GM18909 (cell line): ENCODE results near the gene ESF1.
A peak's percentile ranks its signal among the peaks of the same experiment; 100 is the strongest.

Experiments
- ATAC-seq: cut with Tn5 transposase; IDR thresholded peaks from one replicate; pipeline ENCODE4 v1.9.1; 2021; ENCODE audit warnings: mild to moderate bottlenecking; ENCODE audit not compliant: unreplicated experiment, poor library complexity

Gene ESF1, protein sequence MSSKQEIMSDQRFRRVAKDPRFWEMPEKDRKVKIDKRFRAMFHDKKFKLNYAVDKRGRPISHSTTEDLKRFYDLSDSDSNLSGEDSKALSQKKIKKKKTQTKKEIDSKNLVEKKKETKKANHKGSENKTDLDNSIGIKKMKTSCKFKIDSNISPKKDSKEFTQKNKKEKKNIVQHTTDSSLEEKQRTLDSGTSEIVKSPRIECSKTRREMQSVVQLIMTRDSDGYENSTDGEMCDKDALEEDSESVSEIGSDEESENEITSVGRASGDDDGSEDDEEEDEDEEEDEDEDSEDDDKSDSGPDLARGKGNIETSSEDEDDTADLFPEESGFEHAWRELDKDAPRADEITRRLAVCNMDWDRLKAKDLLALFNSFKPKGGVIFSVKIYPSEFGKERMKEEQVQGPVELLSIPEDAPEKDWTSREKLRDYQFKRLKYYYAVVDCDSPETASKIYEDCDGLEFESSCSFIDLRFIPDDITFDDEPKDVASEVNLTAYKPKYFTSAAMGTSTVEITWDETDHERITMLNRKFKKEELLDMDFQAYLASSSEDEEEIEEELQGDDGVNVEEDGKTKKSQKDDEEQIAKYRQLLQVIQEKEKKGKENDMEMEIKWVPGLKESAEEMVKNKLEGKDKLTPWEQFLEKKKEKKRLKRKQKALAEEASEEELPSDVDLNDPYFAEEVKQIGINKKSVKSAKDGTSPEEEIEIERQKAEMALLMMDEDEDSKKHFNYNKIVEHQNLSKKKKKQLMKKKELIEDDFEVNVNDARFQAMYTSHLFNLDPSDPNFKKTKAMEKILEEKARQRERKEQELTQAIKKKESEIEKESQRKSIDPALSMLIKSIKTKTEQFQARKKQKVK

DNA sequence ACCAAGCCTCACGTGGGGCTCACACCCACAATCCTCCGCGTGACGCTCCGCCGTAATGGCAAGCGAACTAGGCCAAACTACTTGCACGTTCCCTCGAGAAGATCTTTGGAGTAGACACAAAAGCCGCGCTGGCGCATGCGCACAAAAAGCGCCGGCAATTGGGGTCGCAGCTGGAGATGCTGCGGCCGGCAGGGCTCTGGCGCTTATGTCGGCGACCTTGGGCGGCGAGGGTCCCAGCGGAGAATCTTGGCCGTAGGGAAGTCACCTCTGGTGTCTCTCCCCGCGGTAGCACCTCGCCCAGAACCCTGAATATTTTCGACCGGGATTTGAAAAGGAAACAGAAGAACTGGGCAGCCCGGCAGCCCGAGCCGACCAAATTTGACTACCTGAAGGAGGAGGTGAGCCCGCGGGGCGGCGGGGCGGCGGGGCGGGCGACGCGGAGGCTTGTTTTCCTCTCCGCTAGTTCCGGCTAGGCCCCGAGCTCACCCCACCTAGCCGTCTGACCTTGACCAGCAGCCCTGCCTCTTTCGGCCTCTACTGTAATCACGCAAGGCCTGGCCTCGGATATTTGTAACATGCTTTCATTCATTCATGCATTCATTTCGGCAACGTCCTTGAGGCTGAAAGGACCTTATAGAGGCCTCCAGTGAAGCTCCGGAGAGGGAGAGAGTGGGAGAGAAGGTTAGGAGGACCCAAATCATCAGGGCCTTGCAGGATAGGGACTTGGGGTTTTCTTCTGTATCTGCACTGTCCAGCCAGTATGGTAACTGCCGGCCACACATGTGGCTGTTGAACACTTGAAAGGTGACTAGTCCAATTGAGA lies at the start of gene ESF1, which contains the start of gene NDUFAF5:
Gene ESF1, minus strand, starts transcription at position 27 of the 823 bp plus-strand sequence. CDS start 1,779 bp downstream, outside the sequence.
Gene NDUFAF5, plus strand, starts transcription at position 136 of the 823 bp plus-strand sequence. Its CDS starts 41 bp downstream, at position 177.
- peak; percentile 97 for ATAC-seq

DNA sequence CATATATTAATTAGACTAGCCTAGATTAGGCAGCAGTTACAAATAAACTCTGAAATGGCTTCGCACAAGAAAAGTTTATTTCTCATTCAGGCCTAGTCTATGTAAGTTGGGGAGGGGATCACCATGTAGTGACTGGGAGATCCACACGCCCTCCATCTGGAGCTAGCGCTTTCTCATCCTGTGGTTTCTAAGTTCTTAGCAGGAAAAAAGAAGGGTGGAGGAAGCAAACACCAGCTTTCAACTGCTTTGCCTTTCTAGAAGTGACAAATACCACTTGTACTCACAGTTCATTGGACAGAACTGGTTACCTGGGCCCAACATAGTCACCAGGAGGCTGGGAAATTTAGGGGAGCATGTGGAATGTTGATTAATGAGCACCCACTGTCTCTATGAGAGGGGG lies 46.8 kb upstream of the ESF1 start:
- ATAC-seq, result no peak

DNA sequence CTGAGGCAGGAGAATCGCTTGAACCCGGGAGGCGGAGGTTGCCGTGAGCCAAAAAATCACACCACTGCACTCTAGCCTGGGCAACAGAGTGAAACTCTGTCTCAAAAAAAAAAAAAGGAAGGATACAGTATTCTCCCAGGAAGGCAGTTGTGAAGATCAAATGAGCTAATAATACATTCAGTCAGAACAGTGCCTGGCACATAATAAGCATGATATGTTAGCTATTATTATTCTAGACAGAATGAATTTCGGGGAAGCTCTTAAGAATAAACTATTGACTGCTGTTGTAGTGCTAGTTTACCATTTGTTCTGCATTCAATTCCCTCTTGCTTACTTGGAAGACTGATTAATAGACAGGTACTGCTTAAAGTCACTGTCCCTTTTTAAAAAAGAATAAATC lies 40.7 kb upstream of the ESF1 start:
- ATAC-seq, result no peak

DNA sequence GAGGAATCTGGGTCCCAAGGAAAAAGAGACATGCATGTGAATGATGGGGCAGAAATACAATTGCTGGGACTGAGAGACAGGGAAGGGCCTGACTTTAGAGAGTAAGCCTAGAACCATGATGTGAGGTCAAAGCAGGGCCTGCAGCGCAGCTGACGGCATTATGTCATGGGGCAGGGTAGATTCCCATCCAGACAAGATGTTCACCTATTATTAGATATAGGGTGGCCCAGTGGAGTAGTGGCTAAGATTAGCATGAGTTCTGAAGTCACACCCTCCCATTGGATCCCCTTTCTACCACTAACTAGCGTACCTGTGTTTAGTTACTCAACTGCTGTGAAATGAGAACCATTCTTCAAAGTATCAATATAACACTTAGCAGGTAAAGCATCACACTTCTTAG lies 39.7 kb upstream of the ESF1 start:
- no peak for ATAC-seq

DNA sequence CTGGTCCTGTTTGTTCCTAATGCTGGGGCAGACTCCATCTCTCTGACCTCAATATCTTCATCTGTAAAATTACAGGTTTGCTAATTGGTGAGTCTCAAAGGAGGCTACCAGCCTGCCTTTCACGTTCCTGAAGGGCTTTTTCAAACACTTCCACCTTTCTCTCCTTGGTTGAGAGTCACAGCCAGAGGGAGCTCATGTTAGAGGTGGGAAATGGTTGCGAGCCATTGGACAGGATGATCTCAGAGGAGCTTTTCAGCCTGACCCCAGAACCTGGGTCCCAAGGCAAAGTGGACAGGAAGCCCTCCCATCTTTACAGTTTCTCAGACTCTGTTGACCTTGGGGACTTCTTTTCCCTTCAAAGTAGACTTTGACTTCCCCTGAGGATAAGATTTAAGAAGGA lies 37.7 kb upstream of the ESF1 start:
- no peak for ATAC-seq

DNA sequence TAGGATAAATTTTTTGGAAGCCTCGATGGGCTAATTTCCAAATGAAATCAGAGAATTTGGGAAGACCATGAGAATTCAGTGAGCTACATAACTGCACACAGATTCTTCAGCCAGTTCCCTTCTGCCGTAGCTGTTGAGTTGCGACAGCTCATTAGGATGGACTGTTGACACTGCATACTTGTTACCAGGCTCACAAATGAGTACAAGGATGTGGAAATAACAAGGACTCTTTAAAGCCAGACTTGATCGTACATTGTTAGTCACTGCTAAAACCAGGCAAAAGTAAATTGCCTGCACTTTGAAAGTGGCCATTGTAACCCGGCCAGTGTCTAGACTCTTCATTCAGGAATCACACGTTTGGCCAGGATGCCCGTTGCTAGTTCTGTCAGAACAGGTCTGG lies 37.2 kb upstream of the ESF1 start:
- ATAC-seq, result no peak

DNA sequence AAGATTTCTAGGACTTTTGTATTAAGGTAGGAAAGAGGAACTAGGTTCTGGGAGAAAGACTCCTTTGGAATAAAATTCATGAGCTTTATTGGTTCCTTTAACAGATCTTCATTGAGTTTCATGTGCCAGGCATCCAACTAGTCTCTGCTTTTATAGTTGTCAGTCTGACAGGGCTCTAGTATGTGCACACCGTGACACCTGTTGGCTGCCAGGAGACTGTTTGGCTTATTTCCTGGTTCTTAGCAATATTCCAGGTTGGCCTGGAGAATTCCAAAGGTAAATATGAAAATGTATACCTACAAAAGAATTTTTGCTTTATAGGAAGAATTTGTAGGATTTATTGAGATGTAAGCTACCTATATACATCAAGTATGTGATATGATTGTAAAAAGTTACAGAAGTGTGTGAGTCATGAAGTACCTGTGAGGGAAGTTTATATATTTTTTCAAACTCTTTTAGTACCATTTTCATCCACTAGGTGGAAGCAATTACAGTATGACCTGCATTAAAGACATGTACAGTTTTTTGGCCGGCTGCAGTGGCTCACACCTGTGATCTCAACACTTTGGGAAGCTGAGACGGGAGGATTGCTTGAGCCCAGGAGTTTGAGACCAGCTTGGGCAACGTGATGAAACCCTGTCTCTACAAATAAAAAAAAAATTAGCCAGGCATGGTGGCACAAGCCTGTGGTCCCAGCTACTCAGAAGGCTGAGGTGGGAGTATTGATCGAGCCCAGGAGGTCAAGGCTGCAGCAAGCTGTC lies 35.3 kb upstream of the ESF1 start:
- ATAC-seq, result peak; percentile 82

DNA sequence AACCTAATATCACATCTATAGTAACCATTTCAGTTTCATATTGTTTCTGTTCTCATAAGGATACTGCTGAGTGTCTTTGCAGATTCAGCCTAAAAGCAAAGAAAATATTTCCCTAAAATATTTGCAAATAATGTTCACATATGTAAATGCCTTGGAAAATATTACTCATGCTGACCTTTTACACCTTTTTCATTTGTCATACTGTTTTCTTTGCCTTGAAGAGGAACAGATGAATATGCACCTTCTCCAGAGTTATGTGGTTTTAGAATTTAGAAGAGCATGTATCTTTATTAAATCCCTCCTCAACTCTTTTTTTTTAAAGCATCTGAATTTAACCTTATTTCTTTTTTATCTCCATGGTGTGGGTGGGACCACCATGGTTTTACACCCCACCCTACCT lies 32.6 kb upstream of the ESF1 start:
- no peak for ATAC-seq

DNA sequence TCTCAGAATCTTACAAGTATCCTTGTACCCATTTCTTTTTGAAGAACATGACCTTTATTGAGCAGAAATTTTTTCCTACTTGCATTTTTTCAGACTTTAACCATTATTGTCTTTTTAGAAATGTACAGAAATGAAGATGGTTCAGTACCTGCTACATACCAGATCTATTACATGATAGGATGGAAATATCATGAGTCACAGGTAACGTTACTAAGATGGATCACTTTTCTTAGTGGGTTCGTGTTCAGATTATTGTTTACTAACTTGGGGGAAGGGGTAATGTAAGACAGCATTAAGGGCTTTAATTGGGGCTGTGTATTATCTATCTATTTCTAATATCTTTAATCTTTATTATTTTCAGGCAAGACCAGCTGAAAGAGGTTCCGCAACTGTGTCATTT lies 32.0 kb upstream of the ESF1 start:
- no peak for ATAC-seq

DNA sequence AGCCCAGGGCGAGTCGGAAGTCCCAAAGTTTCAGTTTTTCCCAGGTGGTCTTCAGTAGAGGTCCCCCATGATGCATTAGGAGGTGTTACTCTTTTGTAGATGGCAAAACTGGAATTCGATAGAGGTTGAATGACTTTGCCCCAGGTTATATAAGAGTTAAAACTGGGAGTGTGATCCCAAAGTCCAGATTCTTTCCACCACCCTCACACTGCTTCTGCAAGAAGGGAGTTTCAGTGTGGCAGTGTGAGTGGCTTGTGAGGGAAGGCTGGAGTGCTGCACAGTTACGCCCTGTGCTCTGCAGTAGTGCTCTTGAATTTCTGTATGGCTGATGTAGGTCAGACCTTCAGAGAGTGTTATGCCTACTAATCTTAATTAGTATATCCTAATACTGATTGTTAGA lies 30.0 kb upstream of the ESF1 start:
- no peak for ATAC-seq

DNA sequence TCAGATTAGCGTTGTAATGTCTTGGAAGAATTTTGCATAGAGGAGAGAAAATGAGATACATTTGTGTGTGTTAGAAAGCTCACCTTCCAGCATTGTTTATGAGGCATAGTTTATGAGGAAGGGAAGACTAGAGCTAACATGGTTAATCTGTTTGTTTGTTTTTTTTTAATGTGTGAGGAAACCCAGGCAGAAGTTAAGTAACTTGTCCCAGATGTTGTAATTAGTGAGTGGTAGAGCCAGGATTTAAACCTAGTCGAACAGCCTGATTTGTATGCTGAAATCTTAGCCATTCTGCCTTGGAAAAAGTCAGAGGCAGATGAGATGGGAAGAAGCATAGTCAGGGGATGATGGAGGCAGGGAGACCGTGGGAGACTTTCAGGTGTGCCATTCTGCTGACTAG lies 29.2 kb upstream of the ESF1 start:
- no peak for ATAC-seq

DNA sequence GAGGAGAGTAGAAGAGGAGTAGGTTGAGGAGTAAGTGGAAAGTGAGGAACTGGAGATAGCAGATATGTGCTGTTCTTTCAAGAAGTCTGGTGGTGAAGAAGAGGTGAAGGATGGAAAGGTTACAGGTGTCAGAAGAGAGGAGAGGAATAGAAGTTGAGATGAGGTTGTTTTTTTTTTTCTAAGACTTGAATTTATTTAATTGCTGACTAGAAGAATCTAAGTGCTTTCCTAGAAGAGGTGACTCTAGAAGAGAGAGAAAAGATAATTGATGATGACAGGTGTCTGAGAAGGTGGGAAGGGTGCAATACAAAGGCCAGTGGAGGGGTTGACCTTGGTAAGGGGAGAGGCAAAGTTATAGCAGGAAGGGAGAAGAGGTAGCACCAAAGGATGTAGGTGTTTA lies 25.7 kb upstream of the ESF1 start:
- no peak for ATAC-seq

DNA sequence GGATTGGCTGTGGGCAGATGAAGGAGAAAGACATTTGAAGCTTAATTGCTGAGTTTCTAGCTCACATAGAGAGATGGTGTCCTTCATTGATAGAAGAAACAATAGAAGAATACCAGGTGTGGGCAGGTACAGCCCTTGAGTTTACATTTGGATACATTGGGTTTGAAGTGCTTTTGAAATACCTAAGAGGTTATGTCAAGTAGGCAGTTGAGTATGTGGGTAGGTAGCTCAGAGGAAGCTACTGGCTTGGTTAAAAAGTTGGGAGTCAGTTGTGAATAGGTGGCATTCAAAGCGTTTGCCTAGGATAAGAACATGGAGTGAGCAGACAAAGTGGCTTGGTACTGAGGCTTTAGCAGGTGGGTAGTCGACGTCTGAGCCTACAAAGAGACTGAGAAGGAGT lies 25.1 kb upstream of the ESF1 start:
- no peak for ATAC-seq

DNA sequence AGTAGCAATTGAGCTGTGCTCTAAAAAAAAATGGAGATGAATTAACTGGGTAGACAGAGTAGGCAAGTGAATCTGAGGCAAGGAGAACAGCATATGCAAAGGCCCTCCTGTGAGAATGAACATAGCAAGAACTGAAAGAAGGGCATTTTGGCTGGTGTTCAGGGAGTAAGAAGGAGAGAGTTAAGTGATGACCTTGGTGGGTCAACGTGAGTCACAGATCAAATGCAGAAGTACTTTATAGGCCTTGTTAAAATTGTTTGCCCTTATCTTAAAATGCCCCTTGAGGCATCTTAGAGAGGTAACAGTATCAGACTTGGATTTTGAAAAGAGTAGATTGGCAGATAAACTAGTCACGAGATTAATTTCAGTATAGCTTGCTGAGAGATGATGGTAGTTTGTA lies 24.7 kb upstream of the ESF1 start:
- no peak for ATAC-seq

DNA sequence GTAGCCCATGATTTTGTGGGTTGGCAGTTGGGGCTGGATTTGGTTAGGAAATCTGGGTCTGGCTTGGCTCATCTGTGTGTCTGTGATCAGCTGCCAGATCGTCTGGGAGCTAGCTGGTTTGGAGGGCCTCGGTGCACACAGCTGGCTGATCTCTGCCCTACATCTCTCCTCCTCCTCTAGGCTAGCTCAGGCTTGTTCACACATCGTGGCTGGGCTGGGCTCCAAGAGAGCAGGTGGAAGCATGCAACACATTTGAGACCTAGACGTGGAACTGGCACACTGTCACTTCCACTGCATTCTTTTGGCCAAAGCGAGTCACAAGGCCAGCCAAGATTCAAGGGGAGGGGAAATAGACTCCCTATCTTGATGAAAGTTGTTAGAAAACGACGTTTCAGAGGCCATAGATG lies 16.0 kb upstream of the ESF1 start:
- no peak for ATAC-seq

DNA sequence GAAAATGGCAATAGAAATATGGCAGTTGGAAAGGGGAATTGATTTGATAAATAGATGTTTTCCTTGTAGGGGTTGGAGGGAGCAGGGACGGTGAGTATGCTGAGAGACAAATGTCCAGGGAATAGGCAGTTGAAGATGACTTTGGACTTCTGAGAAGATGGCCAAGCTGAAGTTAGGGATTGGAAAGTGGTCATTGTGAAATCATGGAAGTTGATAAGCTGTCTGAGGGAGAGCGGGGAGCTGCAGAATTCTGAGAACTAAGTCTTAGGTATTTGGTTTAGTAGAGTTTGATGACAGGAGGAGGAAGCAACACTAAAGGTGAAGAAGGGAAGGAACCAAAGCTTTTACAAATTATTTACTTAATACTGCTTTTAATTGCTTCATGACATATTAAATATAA lies 15.3 kb upstream of the ESF1 start:
- no peak for ATAC-seq

DNA sequence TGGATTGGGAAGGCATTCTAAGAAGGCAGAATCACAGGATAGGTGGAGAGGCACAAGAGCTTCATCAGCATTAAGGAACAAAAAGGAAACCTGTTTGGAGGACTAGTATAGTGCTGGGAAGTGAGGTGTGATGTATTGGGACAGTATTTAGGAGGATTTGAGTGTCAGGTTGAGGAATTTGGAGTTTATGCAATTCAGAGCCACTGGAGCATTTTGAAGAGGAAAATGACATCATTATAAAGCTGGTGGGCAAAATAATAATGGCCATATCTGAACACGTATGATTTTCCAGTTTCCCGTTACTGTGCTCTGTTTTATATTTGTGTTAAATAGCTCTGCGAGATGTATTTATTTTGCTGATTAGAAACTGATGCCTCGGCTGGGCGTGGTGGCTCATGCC lies 14.3 kb upstream of the ESF1 start:
- no peak for ATAC-seq

DNA sequence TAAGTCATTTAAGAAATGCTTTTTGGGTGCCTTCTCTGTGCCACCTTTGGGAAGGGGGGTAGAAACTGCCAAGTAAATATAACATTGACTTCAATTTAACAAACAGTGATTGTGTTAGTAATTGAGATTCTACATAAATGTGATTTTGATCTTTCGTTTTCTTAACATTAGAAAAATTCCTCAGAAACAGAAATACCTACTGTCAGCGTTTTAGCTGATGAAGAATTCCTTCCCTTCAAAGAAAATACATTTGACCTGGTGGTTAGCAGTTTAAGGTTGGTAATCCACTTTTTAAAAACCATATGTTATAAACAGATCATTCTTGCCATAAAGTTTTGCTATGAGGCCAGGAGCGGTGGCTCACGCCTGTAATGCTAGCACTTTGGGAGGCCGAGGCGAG lies 9.9 kb upstream of the ESF1 start:
- ATAC-seq, result no peak

DNA sequence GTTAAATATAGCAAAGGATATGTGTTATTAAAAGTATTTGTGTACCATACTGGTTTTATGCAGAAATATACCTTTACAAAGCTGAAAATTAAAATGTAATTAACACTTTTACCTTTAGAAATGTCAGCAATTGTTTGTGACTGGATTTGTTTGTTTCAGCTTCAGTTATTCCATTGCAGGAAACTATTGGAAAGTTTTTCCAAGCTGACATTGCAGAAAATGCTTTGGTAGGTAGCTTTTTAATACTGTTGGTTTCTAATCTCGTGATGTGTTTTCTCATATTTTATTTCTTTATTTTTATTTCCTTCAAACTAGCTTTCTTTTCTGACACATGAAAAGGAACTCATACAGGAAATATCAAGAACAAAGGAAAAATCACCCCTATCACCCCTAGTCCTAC lies 8.3 kb upstream of the ESF1 start:
- ATAC-seq, result no peak
